Left renal cortex interstitium (tissue), 4 donors: ENCODE data around the gene PEX14. TPM values are rescaled to one million over a fixed set of nuclear protein-coding genes. Genes with fewer than 3 reads are reported as not detected.

ENCODE experiments used
- DNase-seq, 4 donors: peaks; one replicate each; pipeline ENCODE4 v3.0.0-alpha.2; 2013; ENCODE audit warnings: low read depth in 4 of 4, low spot score in 2 of 4, missing footprints in 1 of 4
- polyA plus RNA-seq, 4 donors: library from polyadenylated mRNA; unstranded; fragments of 120-200 nt; gene quantifications; one replicate each; pipeline ENCODE4 v1.2.1, GENCODE V29; 2013; ENCODE audit not compliant: insufficient read length in 4 of 4

The PEX14 gene
- polyA plus RNA-seq, 4 donors: 18.6 to 27.9 (median 24.9) TPM

GRCh38 chr1:10657088-10657847 is 182.5 kb downstream of the PEX14 start:
- no peak for DNase-seq

DNA sequence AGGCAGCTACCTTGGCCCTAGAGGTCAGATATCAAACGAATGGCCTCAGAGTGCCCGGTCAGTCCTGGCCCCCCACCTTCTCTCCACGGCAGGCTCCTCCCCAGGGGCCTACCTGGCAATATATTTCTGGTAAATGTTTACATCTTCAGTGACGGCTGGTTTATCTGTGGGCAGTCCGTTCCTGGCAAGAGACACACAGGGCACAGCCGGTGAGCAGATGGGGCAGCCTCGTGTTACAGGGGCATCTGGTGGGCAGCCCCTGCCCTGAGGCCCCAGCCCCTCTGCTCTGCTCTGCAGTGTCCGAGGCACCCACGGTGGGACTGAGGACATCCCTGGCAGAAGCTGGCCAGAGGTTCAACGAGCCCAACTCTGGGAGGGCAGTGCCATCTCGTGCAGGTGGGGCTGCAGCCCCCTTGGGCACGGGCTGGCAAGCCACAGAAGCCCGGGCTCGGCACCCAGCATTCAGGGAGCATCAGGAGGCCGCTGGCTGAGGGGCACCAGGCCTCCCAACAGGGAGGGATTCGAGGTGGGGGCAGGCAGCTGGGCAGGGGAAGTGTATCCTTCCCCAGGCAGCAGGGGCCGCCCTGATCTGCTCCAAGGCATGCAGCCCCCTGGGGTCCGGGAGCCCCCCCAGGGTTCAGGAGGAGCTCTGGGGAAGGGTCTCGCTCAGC is 183.8 kb downstream of the PEX14 start:
- no peak for DNase-seq

GRCh38 chr1:10659218-10659617 is 184.5 kb downstream of the PEX14 start:
- no peak for DNase-seq

DNA sequence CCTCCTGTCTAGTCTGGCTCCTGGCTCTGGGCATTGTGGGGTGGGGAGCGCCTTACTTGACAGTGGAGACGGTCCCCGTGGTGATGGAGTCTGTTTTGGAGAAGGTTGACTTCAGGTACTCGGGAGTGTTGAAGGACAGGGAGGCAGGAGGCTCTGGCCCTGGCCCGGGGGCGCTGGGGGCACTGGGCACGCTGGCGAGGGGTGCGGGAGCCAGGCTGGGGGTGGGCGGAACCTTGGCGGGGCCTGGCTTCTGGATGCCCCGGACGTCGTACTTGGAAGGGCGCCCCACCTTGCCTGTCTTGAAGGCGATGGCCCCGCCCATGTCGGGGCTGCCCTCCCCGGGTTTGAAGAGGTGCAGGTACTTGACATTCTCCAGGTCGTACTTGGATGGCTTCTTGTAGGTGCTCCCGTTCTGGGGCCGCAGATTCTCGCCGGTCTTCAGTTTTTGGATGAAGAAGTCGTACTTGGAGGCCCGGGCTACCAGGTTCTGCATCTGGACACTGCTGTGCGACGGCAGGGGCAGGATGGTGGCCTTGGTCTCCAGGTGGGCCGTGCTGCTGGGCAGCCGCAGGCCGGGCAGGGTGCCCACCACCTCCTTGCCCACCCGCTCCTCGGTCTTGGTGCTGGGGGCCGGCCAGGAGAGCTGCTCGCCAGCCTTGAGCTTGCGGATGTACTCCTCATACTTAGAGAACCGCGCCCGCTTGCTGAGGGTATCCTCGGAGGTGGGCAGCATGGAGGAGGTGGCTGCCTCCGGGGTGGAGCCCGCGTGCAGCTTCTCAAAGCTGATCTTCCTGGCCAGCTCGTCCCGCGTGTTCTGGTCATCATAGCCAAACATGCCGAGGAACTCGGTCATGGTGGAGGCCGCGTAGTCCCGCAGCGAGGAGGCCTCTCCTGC is 185.1 kb downstream of the PEX14 start:
- DNase-seq: no peak

DNA sequence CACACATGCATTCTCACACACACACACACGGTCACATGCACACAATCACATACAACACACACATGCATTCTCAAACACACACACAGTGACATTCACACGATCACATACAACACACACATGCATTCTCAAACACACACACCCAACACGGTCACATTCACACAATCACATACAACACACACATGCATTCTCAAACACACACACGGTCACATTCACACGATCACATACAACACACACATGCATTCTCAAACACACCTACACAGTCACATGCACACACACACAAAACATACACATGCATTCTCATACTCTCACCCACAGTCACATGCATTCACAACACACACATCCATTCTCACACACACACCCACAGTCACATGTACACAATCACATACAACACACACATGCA is 186.7 kb downstream of the PEX14 start:
- DNase-seq: no peak

DNA sequence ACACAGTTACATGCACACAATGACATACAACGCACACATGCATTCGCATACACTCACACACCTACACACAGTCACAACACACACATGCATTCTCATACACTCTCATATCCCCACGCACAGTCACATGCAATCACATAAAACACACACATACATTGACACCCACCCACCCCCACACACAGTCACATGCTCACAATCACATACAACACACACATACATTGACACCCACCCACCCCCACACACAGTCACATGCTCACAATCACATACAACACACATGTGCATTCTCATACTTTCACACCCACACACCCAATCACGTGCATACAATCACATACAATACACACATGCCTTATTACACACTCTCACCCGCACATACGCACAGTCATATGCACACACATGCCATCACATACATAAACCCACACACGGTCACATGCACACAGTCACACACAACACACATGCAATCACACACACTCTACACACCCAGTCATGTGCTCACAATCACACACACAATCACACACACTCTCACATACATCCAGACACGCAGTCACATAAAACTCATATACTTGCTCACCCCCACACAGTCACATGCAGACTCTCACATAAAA is 187.4 kb downstream of the PEX14 start:
- no peak for DNase-seq

DNA sequence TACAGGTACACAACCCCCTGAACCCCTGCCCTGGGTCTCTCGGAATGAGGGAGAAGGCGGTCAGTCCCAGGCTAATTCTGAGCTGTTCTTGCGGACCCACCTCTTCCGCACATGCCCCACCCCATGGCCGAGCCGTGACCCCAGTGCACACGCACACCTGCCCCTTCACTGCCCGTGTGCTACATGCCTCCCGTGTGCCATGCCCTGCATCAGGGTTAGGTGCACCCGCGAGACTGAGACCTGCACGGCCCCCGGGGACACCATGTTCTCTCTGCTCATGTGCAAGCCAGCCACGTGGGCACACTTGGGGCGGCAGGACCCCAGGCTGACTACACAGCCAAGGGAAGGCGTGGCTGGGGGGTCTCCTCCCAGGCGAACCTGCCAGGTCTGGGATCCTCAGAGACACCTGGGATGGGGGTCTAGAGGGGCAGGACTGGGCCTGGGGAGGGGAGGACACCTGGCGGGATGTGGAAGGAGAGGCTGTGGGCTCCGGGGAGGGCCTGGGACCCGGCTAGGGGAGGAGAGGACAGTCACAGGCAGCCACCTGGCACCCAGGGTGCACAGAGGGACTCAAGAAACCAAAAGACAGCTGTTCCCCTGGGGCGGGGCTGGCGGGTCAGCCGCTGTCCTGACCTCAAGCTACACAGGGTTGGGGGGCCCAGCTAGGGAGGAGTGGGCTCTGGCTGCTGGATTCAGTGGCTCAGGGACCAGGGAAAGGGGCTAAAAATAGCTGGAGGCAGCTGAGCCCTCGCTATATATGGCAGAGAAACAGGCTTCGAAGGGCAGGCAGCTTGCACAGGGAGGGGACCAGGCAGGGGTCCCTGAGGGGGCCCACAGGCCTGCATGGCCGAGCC is 188.3 kb downstream of the PEX14 start:
- DNase-seq: no peak

DNA sequence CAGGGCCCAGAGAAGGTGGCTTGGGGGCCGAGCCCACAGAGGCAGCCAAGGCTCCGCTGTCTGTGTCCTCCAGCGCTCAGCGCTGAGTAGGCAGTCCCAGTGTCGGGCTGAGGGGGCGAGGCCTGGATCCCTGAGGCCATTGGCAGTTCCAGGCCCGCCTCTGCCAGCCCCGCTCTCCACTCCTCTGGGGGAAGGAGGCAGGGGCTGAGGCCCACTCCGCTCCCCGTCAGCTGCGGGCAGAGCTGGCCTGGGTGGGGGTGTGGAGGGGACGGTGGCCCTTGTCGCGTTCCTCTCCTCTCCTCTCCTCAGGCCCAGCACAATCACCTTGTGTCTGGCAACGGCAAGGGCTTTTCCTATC is 188.9 kb downstream of the PEX14 start:
- DNase-seq: no peak

DNA sequence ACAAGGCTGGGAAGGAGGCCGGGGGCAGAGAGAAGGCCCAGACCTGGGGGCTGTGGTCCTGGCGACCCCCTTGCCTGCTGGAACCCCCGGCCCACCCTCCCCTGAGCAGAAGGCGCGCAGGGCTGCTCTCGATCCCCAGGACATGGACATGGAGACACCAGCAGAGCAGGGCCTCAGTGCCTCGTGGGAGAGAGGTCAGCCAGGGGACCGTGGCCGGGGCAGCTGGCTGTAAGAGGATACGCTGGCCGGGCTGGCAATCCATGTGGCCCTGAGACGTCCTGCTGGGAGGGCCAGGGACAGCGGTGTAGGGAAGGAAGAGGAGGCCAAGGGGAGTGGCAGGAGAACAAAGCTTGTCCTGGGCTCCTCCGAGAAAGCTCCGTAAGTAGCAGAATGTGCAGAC is 189.5 kb downstream of the PEX14 start:
- no peak for DNase-seq

GRCh38 chr1:10665226-10665625 is 190.5 kb downstream of the PEX14 start:
- no peak for DNase-seq

DNA sequence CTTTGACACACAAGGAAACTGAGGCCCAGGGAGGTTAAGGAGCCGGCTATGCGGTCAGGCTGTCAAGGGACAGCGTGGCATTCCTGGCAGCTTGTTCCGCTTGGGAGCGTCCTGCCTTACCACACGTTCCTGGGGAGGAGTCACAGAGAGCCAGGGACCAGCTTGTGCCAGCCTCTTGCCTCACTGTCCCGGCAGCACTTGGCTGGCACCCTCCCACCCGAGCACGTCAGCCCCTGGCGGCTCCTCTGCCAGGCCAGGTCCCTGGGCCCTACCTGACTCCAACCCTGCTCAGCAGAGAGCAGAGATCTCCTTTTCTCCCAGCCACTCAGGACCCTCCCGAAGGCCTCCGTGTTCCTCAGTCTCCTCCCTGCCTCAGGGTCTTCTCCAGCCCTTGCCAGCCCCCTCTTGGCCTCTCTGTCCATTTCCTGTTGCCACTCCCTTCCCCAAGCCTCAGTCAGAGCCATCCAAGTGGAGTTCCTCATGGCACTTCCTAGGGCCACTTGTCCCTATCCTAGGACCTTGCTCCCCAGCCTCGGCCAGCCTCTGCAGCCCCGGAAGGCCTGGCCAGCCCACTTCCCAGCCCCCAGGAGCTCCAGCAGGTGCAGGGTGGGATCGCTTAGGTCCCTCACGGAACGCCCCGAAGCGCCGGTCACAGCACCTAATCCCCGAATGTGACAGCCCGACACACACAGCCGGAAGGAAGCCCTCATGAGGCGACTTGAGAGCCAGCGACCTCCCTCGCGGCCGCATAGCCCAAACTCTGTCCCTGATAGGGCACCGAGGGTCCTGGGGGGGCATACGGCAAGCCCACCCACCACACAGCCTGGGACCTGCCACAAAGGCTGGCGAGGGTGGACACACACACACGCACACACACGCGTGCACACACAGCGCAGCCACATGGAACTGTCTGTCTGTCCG is 191.4 kb downstream of the PEX14 start:
- no peak for DNase-seq

DNA sequence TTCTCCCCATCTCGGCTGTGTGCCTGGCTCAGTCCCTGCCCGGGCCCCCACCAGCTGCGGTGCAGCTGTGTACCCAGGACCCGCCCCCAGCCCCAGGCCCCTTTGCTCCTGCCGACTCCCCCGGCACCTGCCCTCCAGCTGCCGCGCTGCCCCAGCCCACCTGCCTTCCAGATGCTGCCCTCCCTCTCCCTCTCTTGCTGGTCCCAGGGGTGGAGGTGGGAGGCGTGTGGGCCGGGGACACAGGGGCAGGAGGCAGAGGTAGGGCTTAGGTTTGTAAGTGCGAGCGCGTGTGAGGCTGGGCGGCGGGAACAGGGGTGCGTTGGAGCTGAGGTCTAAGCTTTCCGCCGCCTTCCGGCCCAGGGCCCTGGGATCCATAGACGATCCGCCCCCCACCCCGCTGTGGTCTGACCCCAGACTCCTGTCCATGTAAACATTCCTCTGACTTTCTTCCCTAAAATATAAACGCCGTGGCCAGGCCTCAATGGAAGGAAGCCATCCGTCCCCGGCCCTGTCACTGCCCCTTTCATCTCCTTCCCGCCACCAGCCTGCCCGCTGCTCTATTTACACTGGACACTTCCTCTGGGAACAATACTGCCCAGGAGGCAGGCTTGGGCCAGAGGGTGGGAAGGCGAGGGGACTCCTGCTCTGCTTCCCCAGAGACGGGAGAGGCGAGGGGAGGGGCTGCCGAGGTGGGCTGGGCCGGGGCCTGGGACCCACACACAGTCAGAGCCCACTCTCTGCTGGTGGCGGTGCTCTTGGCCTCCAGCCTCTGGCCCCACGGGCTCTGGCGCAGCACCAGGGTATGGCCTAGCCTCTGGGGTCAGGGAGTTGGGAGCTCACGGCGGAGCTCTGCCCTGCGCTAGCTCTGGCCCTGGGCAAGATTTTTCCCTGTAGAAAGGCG is 193.4 kb downstream of the PEX14 start:
- DNase-seq: no peak

DNA sequence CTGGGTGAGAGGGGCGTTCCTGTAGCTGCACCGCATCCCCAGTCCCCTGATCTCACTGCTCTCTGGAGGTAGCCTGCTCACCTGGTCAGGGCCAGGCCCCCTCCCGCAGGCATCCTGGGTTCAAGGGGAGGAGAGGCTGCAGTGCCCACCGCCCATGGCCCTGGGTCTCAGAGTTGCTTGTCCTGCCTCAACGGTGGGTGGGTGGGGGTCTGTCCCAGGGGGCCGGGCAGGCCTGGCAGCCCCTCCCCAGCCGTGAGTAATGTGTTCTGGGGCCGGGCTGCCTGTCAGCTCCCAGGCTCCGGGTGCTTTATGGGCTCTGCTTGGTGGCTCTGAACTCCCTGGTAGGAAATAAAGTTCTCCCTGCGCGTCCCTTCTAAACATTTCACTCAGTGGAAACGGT is 194.8 kb downstream of the PEX14 start:
- DNase-seq: no peak

DNA sequence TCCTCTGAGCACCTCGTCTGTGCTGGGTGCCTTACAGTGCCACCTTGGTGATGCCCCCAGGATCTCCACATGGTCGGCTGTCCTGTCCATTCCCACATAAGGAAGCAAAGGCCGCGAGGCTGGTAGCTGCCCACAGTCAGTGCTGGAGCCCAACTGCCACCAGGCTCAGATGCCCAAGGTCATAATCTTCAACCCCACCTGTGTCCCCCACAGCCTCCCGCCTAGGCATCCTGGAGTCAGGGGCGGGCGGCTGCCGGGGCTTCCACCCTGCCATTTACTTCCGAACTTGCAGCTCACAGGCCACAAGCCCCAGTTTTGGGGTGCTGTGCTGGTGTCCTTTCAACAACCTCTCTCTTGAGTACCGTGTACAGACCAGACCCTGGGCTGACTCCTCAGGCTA is 195.4 kb downstream of the PEX14 start:
- DNase-seq: no peak

- no peak for DNase-seq
These were observed 196.3 kb downstream of the PEX14 start for GRCh38 chr1:10671090-10671489.

GRCh38 chr1:10671622-10672342 is 197.0 kb downstream of the PEX14 start:
- DNase-seq: no peak

GRCh38 chr1:10672343-10673050 is 197.7 kb downstream of the PEX14 start:
- DNase-seq: no peak
